K562 (cell line): ENCODE measurements around the gene EFCAB13. TPM values are rescaled to one million over a fixed set of nuclear protein-coding genes. Genes with fewer than 3 reads are reported as not detected.

Experiments used
- ATAC-seq: fragments of 200-7000 bp; cut with Tn5 transposase; 3 replicates; pipeline ENCODE4 v1.9.1; 2020; ENCODE audit warnings: moderate library complexity
- BruUV-seq: library from RNA; stranded (reverse); fragments of 400-500 nt; replicated peaks from 2 replicates; lab custom pipeline; 2021; lab: Mats Ljungman, UMichigan
- CTCF ChIA-PET: fragments of 300-600 bp; formaldehyde crosslinking; extraction: SDS; loops from one replicate; lab custom pipeline; 2021; ENCODE audit warnings: low intra/inter-chr PET ratio; lab: Yijun Ruan, JAX
- POLR2A ChIA-PET: fragments of 300-600, 350-650 bp; sonication (Branson Sonifier 250); formaldehyde crosslinking; extraction: SDS; loops from one replicate; lab custom pipeline; 2021; ENCODE audit warnings: antibody characterized with exemption, inconsistent platforms; lab: Yijun Ruan, JAX
- DNase-seq, 4 experiments: peaks; one replicate each; pipeline versions ENCODE4 v3.0.0 to v3.0.0-alpha.2; 2011 to 2018; ENCODE audit warnings: low spot score in 3 of 4, mixed read lengths in 3 of 4; ENCODE audit errors: extremely low read depth in 1 of 4
- FAIRE-seq: peaks from 2 replicates; lab custom pipeline; 2011; peaks lifted over from hg19 to GRCh38; lab: Jason Lieb, UNC
- H2AFZ ChIP-seq: 2 replicates; pipeline ENCODE4 v1.6.0; 2011; ENCODE audit warnings: low read depth, low read length, control low read depth, inconsistent platforms
- H3K27ac ChIP-seq: fragments of 200-600 bp; 3 replicates; pipeline ENCODE4 v1.8.0; 2011; ENCODE audit warnings: low read depth, mild to moderate bottlenecking, control low read depth, inconsistent platforms, low read length, moderate library complexity, mixed read lengths; ENCODE audit errors: extremely low read depth
- H3K27me3 ChIP-seq, 2 experiments: fragments of 300-600 bp in 1 of 2; 2 replicates in 1 of 2; 3 replicates in 1 of 2; pipeline versions ENCODE4 v1.6.0 to v1.8.0; 2011; ENCODE audit warnings: inconsistent platforms in 2 of 2, low read length in 2 of 2, mild to moderate bottlenecking in 1 of 2, mixed read lengths in 1 of 2, moderate library complexity in 1 of 2; ENCODE audit not compliant: control insufficient read depth in 2 of 2, insufficient read depth in 2 of 2
- H3K36me3 ChIP-seq: fragments of 300-600 bp; 3 replicates; pipeline ENCODE4 v1.8.0; 2011; ENCODE audit warnings: mild to moderate bottlenecking, low read length, inconsistent platforms; ENCODE audit not compliant: control insufficient read depth, insufficient read depth
- H3K4me1 ChIP-seq, 2 experiments: fragments of 200-600 bp in 1 of 2; replicated peaks in 1 of 2; 2 replicates in 1 of 2; 3 replicates in 1 of 2; pipeline versions ENCODE4 v1.5.1 to v1.8.0; 2011; ENCODE audit warnings: inconsistent platforms in 2 of 2, low read length in 2 of 2, mild to moderate bottlenecking in 1 of 2, mixed read lengths in 1 of 2, moderate library complexity in 1 of 2; ENCODE audit not compliant: control insufficient read depth in 2 of 2, insufficient read depth in 2 of 2
- H3K4me2 ChIP-seq: 2 replicates; pipeline ENCODE4 v1.6.1; 2011; ENCODE audit warnings: low read length, control low read depth, inconsistent platforms, mixed read lengths; ENCODE audit not compliant: insufficient read depth
- H3K4me3 ChIP-seq: fragments of 200-600 bp; sonication (generic), shearing (Covaris generic); 2 replicates; pipeline ENCODE4 v1.5.1; 2016; ENCODE audit warnings: control low read depth, inconsistent platforms
- H3K79me2 ChIP-seq: fragments of 200-600 bp; 3 replicates; pipeline ENCODE4 v1.8.0; 2011; ENCODE audit warnings: low read length, inconsistent platforms; ENCODE audit not compliant: control insufficient read depth, insufficient read depth
- H3K9ac ChIP-seq, 2 experiments: 2 replicates each; pipeline versions ENCODE4 v1.6.0 to v1.6.1; 2011; ENCODE audit warnings: low read depth in 2 of 2, low read length in 2 of 2, control low read depth in 1 of 2, inconsistent platforms in 1 of 2, mild to moderate bottlenecking in 1 of 2, mixed read lengths in 1 of 2; ENCODE audit not compliant: insufficient read depth in 1 of 2
- H3K9me1 ChIP-seq: one replicate; pipeline ENCODE4 v1.6.0; 2011; ENCODE audit warnings: inconsistent platforms, mild to moderate bottlenecking, low read length, moderate library complexity; ENCODE audit not compliant: control insufficient read depth, insufficient read depth
- H3K9me3 ChIP-seq: replicated peaks from 2 replicates; pipeline ENCODE4 v1.5.1; 2011; ENCODE audit warnings: low read depth, low read length, inconsistent platforms; ENCODE audit not compliant: control insufficient read depth, insufficient read depth
- H4K20me1 ChIP-seq: replicated peaks from 2 replicates; pipeline ENCODE4 v1.6.1; 2011; ENCODE audit warnings: low read length, inconsistent platforms, mixed read lengths; ENCODE audit not compliant: control insufficient read depth, insufficient read depth
- BMI1 ChIP-seq: fragments of 150-350 bp; IDR thresholded peaks from 2 replicates; pipeline ENCODE4 v1.6.1; 2014; ENCODE audit warnings: low read length
- COPS2 ChIP-seq: fragments of 450-650 bp; conservative IDR thresholded peaks from 2 replicates; pipeline ENCODE4 v1.6.1; 2016; ENCODE audit warnings: mild to moderate bottlenecking, moderate library complexity
- JUN ChIP-seq, 2 experiments: sonication (generic) in 1 of 2; formaldehyde crosslinking in 1 of 2; IDR thresholded peaks; 2 replicates each; pipeline versions ENCODE4 v1.6.1 to v1.8.0; 2012 to 2022; ENCODE audit warnings: borderline replicate concordance in 2 of 2, mild to moderate bottlenecking in 2 of 2, improper control_type of control experiment in 1 of 2, low read depth in 1 of 2, low read length in 1 of 2, missing genetic modification reagents in 1 of 2
- MAFG ChIP-seq: fragments of 450-650 bp; conservative IDR thresholded peaks from 2 replicates; pipeline ENCODE4 v1.6.1; 2016; ENCODE audit warnings: missing genetic modification characterization, missing compliant biosample characterization
- MIER1 ChIP-seq: fragments of 450-650 bp; IDR thresholded peaks from 2 replicates; pipeline ENCODE4 v1.6.1; 2016; ENCODE audit warnings: antibody characterized with exemption, mild to moderate bottlenecking, low read depth
- RAD21 ChIP-seq, 2 experiments: fragments of 250-450 bp in 1 of 2; fragments of 450-650 bp in 1 of 2; sonication (Bioruptor Pico) in 1 of 2; formaldehyde crosslinking in 1 of 2; IDR thresholded peaks in 1 of 2; conservative IDR thresholded peaks in 1 of 2; 2 replicates each; pipeline versions ENCODE4 v1.4.0 to v1.8.0; 2020 to 2022; ENCODE audit warnings: mild to moderate bottlenecking in 2 of 2, moderate library complexity in 1 of 2
- RAD51 ChIP-seq: fragments of 450-650 bp; IDR thresholded peaks from 2 replicates; pipeline ENCODE4 v1.7.1; 2016; ENCODE audit warnings: low read depth, mild to moderate bottlenecking, borderline replicate concordance
- RHOXF2B ChIP-seq: fragments of 250-450 bp; sonication (Bioruptor Pico); conservative IDR thresholded peaks from 2 replicates; pipeline ENCODE4 v1.5.1; 2021
- SAP30 ChIP-seq: fragments of 200-600 bp; sonication (generic); IDR thresholded peaks from 2 replicates; pipeline ENCODE4 v1.6.1; 2012; ENCODE audit warnings: borderline replicate concordance, low read depth, mild to moderate bottlenecking, moderate library complexity, low read length, control low read depth, inconsistent platforms; ENCODE audit not compliant: insufficient read depth, poor library complexity, severe bottlenecking
- SUPT5H ChIP-seq: fragments of 450-650 bp; IDR thresholded peaks from 2 replicates; pipeline ENCODE4 v1.6.1; 2016
- TOE1 ChIP-seq, 2 experiments: fragments of 450-650 bp in 1 of 2; sonication (generic) in 1 of 2; formaldehyde crosslinking in 1 of 2; IDR thresholded peaks; 2 replicates each; pipeline versions ENCODE4 v1.7.1 to v1.8.0; 2016 to 2022; ENCODE audit warnings: borderline replicate concordance in 2 of 2, mild to moderate bottlenecking in 2 of 2, antibody characterized with exemption in 1 of 2, inconsistent platforms in 1 of 2, low read depth in 1 of 2, missing genetic modification reagents in 1 of 2, moderate library complexity in 1 of 2
- ZFPM2 ChIP-seq: fragments of 250-450 bp; sonication (Bioruptor Pico); IDR thresholded peaks from 2 replicates; pipeline ENCODE4 v1.5.1; 2022; ENCODE audit warnings: mild to moderate bottlenecking
- ZNF354B ChIP-seq: fragments of 250-450 bp; sonication (Bioruptor Pico); IDR thresholded peaks from 2 replicates; pipeline ENCODE4 v1.4.0; 2020
- ZNF668 ChIP-seq: fragments of 250-450 bp; sonication (Bioruptor Pico); IDR thresholded peaks from 2 replicates; pipeline ENCODE4 v1.8.0; 2022; ENCODE audit warnings: mild to moderate bottlenecking, inconsistent platforms
- ZZZ3 ChIP-seq: fragments of 450-650 bp; IDR thresholded peaks from 2 replicates; pipeline ENCODE4 v1.6.1; 2016; ENCODE audit warnings: antibody characterized with exemption, mild to moderate bottlenecking, moderate library complexity
- WGBS: fragments of 100-300 bp; shearing (Covaris generic); methylation state at CpG from one replicate; pipeline ENCODE4 v1.1.6; 2016; ENCODE audit warnings: low coverage, mixed read lengths; ENCODE audit not compliant: insufficient coverage; ENCODE audit errors: missing lambda C conversion rate; 5-methylcytosine and 5-hydroxymethylcytosine counted together
- in situ Hi-C: fragments of 300-500 bp; cut with MboI; formaldehyde crosslinking; loops from 4 replicates; pipeline ENCODE4 v1.15.0; 2018; ENCODE audit warnings: inconsistent platforms, mixed read lengths
- intact Hi-C: fragments of 100-400 bp; cut with micrococcal nuclease; formaldehyde crosslinking; loops from 2 replicates; pipeline ENCODE4 v1.14.2; 2022
- polyA plus RNA-seq, 8 experiments: library from polyadenylated mRNA; depleted of rRNA in 4 of 8; stranded (reverse) in 5 of 8; unstranded in 3 of 8; fragments of >200 nt; fragmentation: Nextera tagmentation in 2 of 8; fragmentation: Illumina TruSeq in 1 of 8; extraction: Ambion mirVana in 2 of 8; extraction: Trizol in 1 of 8; gene quantifications; 2 replicates each; pipeline versions ENCODE4 v1.2.1 to v1.2.3, GENCODE V29; 2011 to 2014; ENCODE audit warnings: inconsistent platforms in 1 of 8, missing spikeins in 1 of 8
- total RNA-seq, 7 experiments: library from RNA; depleted of rRNA in 6 of 7; stranded (reverse); fragments of >200 nt in 6 of 7; fragmentation: Illumina TruSeq in 2 of 7; extraction: Trizol in 2 of 7; gene quantifications; 2 replicates each; pipeline versions ENCODE4 v1.2.1 to v1.2.3, GENCODE V29; 2011 to 2021; ENCODE audit warnings: low replicate concordance in 1 of 7
- TF ChIP-seq, protein P1 (sequence below), 3 experiments: fragments of 200-800 bp in 1 of 3; fragments of 250-450 bp in 1 of 3; fragments of 450-650 bp in 1 of 3; sonication (Bioruptor Pico) in 1 of 3; sonication (Bioruptor generic) in 1 of 3; formaldehyde crosslinking in 1 of 3; IDR thresholded peaks; 2 replicates each; pipeline versions ENCODE4 v1.6.1 to v1.8.0; 2016 to 2022; ENCODE audit warnings: mild to moderate bottlenecking in 2 of 3, missing genetic modification characterization in 2 of 3, missing compliant biosample characterization in 1 of 3, moderate library complexity in 1 of 3
- TF ChIP-seq, protein P2 (sequence below), 2 experiments: fragments of 250-450 bp in 1 of 2; fragments of 450-650 bp in 1 of 2; sonication (Bioruptor Pico) in 1 of 2; IDR thresholded peaks; 2 replicates each; pipeline versions ENCODE4 v1.6.1 to v1.8.0; 2016 to 2021; ENCODE audit warnings: mild to moderate bottlenecking in 2 of 2, moderate library complexity in 2 of 2, missing compliant biosample characterization in 1 of 2, missing genetic modification characterization in 1 of 2
- TF ChIP-seq, protein P3 (sequence below): sonication (generic); formaldehyde crosslinking; IDR thresholded peaks from 2 replicates; pipeline ENCODE4 v1.8.0; 2022; ENCODE audit warnings: mild to moderate bottlenecking, missing genetic modification reagents

Gene EFCAB13
- total and polyA plus RNA-seq, 9 of the 15 experiments (the other 6 are each of a cell fraction or from before 2014, with no cell fraction given), result 0.32 to 1.3 (median 0.95) TPM

DNA sequence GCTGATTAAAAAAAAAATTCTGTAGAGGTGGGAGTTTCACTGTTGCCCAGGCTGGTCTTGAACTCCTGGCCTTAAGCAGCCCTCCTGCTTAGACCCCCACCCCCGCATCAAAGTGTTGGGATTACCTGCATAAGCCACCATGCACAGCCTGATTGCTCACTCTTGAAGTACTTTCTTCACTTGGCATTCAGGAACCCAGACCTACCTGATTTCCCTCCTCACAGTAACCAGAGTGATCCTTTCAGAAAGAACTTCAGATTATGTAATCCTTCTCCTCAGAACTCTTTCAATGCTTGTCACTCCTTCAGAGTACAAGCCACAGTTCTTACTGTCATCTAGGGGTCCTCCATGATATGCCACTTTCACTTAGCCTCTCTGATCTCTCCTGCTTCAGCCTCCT, 1.4 kb downstream of the EFCAB13 start:
- ATAC-seq (no peak), DNase-seq (no peak), FAIRE-seq (no peak)
- Histone ChIP-seq H3K9me1 (no peaks in the 10 kb centered on the region), H3K4me3 (no peak overlapping the region), H4K20me1 (no peaks in the 10 kb centered on the region), H2AFZ (no peak overlapping the region), H3K4me2 (no peak overlapping the region), H3K9me3 (no peaks in the 10 kb centered on the region), H3K4me1 (peaks cover 0 to 12% of the 10 kb centered on the region in 2 experiments; a peak in 2 of 5 replicates), H3K27me3 (no peaks in the 10 kb centered on the region), H3K9ac (no peak overlapping the region), H3K36me3 (no peaks in the 10 kb centered on the region), H3K27ac (no peak overlapping the region), H3K79me2 (no peaks in the 10 kb centered on the region)
- intact Hi-C loops, result no loop called here
- CTCF ChIA-PET, result no interaction called here
- POLR2A ChIA-PET, result no interaction called here
- in situ Hi-C loops, result no loop called here
- no TSS peak for BruUV-seq
- WGBS, result 50% methylated on average over 1 of the region's 1 CpG
- TF ChIP-seq TOE1 (IDR thresholded peaks at IDR 0.05; ENCODE audit: borderline replicate concordance) (no peak), TOE1 (CRISPR knock-in tag; IDR thresholded peaks at IDR 0.05; ENCODE audit: borderline replicate concordance, low read depth) (no peak), ZNF354B (no peak), SAP30 (no peak), SUPT5H (no peak), COPS2 (no peak), ZNF668 (CRISPR knock-in tag) (no peak), RHOXF2B (no peak), RAD21 (CRISPR knock-in tag; conservative IDR thresholded peaks at IDR 0.05 in 1 of 2, IDR thresholded peaks at IDR 0.05 in 1 of 2) (no peak), JUN (IDR thresholded peaks at IDR 0.05; ENCODE audit: borderline replicate concordance, low read depth, low read length) (no peak), JUN (CRISPR knock-in tag; IDR thresholded peaks at IDR 0.05; ENCODE audit: borderline replicate concordance) (no peak), RAD51 (no peak), BMI1 (no peak), MAFG (tag) (no peak), ZFPM2 (CRISPR knock-in tag) (no peak), ZZZ3 (no peak), MIER1 (no peak)
- TF ChIP-seq, protein P1, sequence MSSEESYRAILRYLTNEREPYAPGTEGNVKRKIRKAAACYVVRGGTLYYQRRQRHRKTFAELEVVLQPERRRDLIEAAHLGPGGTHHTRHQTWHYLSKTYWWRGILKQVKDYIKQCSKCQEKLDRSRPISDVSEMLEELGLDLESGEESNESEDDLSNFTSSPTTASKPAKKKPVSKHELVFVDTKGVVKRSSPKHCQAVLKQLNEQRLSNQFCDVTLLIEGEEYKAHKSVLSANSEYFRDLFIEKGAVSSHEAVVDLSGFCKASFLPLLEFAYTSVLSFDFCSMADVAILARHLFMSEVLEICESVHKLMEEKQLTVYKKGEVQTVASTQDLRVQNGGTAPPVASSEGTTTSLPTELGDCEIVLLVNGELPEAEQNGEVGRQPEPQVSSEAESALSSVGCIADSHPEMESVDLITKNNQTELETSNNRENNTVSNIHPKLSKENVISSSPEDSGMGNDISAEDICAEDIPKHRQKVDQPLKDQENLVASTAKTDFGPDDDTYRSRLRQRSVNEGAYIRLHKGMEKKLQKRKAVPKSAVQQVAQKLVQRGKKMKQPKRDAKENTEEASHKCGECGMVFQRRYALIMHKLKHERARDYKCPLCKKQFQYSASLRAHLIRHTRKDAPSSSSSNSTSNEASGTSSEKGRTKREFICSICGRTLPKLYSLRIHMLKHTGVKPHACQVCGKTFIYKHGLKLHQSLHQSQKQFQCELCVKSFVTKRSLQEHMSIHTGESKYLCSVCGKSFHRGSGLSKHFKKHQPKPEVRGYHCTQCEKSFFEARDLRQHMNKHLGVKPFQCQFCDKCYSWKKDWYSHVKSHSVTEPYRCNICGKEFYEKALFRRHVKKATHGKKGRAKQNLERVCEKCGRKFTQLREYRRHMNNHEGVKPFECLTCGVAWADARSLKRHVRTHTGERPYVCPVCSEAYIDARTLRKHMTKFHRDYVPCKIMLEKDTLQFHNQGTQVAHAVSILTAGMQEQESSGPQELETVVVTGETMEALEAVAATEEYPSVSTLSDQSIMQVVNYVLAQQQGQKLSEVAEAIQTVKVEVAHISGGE (CRISPR knock-in tag; IDR thresholded peaks at IDR 0.05), result no peak
- TF ChIP-seq, protein P2, sequence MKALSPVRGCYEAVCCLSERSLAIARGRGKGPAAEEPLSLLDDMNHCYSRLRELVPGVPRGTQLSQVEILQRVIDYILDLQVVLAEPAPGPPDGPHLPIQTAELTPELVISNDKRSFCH (CRISPR knock-in tag; IDR thresholded peaks at IDR 0.05), result no peak
- TF ChIP-seq, protein P2 (tag; IDR thresholded peaks at IDR 0.05), result no peak
- TF ChIP-seq, protein P3, sequence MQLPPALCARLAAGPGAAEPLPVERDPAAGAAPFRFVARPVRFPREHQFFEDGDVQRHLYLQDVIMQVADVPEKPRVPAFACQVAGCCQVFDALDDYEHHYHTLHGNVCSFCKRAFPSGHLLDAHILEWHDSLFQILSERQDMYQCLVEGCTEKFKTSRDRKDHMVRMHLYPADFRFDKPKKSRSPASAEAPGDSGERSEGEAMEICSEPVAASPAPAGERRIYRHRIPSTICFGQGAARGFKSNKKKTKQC, result no peak
